ENCODE results near the gene C2CD4C. TPM values are rescaled to one million over a fixed set of nuclear protein-coding genes. Genes with fewer than 3 reads are reported as not detected.
"Not testable (repeated sequence)": the region's sequence is repeated elsewhere in the genome, so short reads cannot be mapped to it uniquely, and the experiment has no call there.

The C2CD4C gene
- total RNA-seq, 1 donor from 2014 or later: 5.7 TPM

DNA sequence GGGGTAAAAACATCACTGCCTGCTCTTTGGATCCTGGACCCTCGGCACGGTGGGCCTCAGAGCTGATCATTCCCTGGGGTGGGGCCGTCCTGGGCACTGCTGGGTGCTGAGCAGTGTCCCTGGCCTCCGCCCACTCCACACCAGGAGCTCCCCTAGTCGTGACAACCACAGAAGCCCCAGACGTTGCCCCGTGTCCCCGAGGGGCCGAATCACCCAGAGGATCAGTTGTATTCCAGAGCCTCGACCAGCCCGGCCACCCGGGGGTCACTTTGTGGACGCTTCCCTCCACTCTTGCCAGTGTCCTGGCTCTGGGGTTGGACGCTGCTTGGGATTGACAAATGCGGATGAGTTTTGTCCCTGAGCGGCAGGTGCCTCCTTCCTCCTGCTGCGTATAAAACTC lies 10.2 kb downstream of the C2CD4C start:
- H3K27me3 ChIP-seq: no peaks in the 10 kb centered on the region
- H3K4me3 ChIP-seq: no peak overlapping the region
- DNase-seq (ENCODE audit: low spot score in 2 of 2): no peak
- no peaks in the 10 kb centered on the region for H3K36me3 ChIP-seq
- no peak overlapping the region for H3K27ac ChIP-seq
- TF ChIP-seq, protein P1, sequence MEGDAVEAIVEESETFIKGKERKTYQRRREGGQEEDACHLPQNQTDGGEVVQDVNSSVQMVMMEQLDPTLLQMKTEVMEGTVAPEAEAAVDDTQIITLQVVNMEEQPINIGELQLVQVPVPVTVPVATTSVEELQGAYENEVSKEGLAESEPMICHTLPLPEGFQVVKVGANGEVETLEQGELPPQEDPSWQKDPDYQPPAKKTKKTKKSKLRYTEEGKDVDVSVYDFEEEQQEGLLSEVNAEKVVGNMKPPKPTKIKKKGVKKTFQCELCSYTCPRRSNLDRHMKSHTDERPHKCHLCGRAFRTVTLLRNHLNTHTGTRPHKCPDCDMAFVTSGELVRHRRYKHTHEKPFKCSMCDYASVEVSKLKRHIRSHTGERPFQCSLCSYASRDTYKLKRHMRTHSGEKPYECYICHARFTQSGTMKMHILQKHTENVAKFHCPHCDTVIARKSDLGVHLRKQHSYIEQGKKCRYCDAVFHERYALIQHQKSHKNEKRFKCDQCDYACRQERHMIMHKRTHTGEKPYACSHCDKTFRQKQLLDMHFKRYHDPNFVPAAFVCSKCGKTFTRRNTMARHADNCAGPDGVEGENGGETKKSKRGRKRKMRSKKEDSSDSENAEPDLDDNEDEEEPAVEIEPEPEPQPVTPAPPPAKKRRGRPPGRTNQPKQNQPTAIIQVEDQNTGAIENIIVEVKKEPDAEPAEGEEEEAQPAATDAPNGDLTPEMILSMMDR (IDR thresholded peaks at IDR 0.05): no peak
- no peaks in the 10 kb centered on the region for H3K4me1 ChIP-seq
- H3K9me3 ChIP-seq: no peaks in the 10 kb centered on the region
- intact Hi-C loops (cut with DNase I): no loop called here

DNA sequence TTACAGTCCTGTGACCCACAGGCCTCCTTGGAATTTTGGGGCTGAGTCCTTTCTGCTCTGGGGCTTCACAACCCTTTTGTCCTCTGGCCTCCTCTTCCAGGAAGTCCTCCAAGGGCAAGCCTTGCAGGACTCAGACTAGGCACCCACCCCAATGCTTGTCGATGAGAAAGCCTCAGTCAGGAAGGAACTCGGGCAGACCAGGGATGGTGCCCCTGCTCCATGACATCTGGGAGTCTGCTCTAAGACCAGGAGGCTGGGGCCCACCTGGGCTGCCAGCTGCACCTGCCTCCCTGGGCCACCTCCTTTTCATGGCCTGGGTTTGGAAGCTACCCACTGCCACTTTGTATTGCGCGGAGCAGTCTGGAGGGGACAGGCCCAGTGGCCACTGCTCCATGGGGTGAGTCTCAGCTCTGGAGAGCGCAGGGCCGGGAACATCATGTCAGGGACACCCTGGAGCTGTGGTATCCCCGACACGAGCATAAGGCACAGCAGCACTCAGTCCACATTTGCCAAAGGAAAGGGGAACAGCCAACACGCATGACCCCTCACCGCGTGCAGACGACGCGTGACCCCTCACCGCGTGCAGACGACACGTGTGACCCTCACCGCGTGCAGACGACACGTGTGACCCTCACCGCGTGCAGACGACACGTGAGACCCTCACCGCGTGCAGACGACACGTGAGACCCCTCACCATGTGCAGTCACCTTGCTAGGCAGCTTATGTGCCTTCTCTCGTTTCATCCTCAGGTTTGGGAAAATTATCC lies 10.8 kb downstream of the C2CD4C start:
- Histone ChIP-seq H3K27ac (no peak overlapping the region), H3K4me3 (no peak overlapping the region), H3K9me3 (no peaks in the 10 kb centered on the region), H3K4me1 (no peaks in the 10 kb centered on the region), H3K36me3 (no peaks in the 10 kb centered on the region), H3K27me3 (no peaks in the 10 kb centered on the region)
- peak in 1 of 2 donors; percentile 35 for DNase-seq (ENCODE audit: low spot score in 2 of 2)
- TF ChIP-seq, protein P1 (IDR thresholded peaks at IDR 0.05): no peak
- intact Hi-C loops (cut with DNase I): no loop called here

DNA sequence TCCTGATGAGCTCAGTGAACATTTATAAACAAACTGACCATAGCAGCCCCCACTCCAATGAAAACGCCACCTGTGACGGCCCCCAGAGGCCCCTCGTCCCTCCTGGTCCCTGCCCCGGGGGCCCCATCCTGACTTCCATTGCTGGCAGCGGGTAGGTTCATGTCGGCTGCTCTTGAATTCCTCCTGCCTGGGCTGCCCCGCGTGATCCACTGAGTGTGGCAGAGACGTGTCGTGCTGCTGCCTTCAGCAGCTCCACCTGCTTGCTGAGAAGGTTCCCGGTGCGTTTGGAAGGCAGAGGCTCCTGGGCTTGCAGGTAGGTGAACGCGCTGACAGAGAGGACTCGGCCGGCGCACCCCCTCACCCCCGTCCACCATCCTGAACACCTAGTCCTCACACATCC lies 11.6 kb downstream of the C2CD4C start:
- Histone ChIP-seq H3K4me1 (no peaks in the 10 kb centered on the region), H3K36me3 (no peaks in the 10 kb centered on the region), H3K27ac (no peak overlapping the region), H3K4me3 (no peak overlapping the region), H3K9me3 (no peaks in the 10 kb centered on the region), H3K27me3 (no peaks in the 10 kb centered on the region)
- intact Hi-C loops (cut with DNase I): no loop called here
- TF ChIP-seq, protein P1 (IDR thresholded peaks at IDR 0.05): no peak
- no peak for DNase-seq (ENCODE audit: low spot score in 2 of 2)

DNA sequence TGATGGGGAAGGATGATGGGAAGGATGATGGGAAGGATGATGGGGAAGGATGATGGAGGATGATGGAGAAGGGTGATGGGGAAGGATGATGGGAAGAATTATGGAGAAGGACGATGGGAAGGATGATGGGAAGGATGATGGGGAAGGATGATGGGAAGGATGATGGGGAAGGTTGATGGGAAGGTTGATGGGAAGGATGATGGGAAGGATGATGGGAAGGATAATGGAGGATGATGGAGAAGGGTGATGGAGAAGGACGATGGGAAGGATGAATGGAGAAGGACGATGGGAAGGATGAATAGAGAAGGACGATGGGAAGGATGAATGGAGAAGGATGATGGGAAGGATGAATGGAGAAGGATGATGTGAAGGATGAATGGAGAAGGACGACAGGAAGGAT lies 13.5 kb downstream of the C2CD4C start:
- no peak overlapping the region for H3K4me3 ChIP-seq

DNA sequence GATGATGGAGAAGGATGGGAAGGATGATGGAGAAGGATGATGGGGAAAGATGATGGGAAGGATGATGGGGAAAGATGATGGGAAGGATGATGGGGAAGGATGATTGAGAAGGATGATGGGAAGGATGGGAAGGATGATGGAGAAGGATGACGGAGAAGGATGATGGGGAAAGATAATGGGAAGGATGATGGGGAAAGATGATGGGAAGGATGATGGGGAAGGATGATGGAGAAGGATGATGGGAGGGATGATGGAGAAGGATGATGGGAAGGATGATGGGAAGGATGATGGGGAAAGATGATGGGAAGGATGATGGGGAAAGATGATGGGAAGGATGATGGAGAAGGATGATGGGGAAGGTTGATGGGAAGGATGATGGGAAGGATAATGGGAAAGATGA lies 14.1 kb downstream of the C2CD4C start:
- DNase-seq (ENCODE audit: low spot score in 2 of 2); intact Hi-C loops (cut with DNase I): not testable (repeated sequence)

More for the DNA sequence above, 13.5 kb downstream of the C2CD4C start:
- H3K9me3 ChIP-seq: no peaks in the 10 kb centered on the region
- no peaks in the 10 kb centered on the region for H3K4me1 ChIP-seq
- DNase-seq (ENCODE audit: low spot score in 2 of 2): no peak
- H3K27ac ChIP-seq: no peak overlapping the region
- H3K27me3 ChIP-seq: no peaks in the 10 kb centered on the region
- intact Hi-C loops (cut with DNase I): no loop called here
- TF ChIP-seq, protein P1 (IDR thresholded peaks at IDR 0.05): no peak
- no peaks in the 10 kb centered on the region for H3K36me3 ChIP-seq

DNA sequence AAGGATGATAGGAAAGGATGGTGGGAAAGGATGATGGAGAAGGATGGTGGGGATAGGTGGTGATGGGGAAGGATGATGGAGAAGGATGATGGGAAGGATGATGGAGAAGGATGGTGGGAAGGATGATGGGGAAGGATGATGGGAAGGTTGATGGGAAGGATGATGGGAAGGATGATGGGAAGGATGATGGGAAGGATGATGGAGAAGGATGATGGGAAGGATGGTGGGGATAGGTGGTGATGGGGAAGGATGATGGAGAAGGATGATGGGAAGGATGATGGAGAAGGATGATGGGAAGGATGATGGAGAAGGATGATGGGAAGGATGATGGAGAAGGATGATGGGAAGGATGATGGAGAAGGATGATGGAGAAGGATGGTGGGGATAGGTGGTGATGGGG lies 15.4 kb downstream of the C2CD4C start:
- intact Hi-C loops (cut with DNase I); H3K36me3 ChIP-seq: not testable (repeated sequence)

More for the DNA sequence above, 14.1 kb downstream of the C2CD4C start:
- not testable (repeated sequence) for H3K4me3 ChIP-seq, H3K27me3 ChIP-seq, H3K27ac ChIP-seq, H3K9me3 ChIP-seq, H3K36me3 ChIP-seq, H3K4me1 ChIP-seq

More for the DNA sequence above, 15.4 kb downstream of the C2CD4C start:
- H3K4me3 ChIP-seq; H3K4me1 ChIP-seq; H3K9me3 ChIP-seq; H3K27ac ChIP-seq; H3K27me3 ChIP-seq; DNase-seq (ENCODE audit: low spot score in 2 of 2): not testable (repeated sequence)
